Measurements from ENCODE around the gene ITGA8. TPM values are rescaled to one million over a fixed set of nuclear protein-coding genes. Genes with fewer than 3 reads are reported as not detected.

ITGA8 gene
- total and polyA plus RNA-seq, 2 of the 4 experiments (the other 2 are of a cell fraction): under 0.01 to 0.02 TPM

DNA sequence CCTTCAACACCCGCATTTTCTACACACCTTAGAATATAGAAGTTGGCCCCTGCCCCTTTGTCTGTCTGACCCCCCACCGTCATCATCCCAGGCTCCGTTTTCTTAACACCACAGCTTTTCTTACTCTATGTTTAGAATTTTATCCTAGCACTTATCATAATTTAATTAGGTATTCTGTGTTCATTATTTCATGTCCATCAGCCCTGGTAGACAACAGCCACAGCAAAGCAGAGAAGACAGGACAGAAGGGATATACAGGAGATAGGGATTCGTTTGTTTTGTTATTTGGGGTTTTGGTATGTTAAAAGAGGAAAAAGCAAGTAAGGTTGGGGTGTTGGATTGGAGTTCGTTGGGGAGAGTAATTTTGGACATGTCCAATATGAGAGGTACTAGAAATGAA lies 48.8 kb downstream of the ITGA8 start:
- in situ Hi-C loops (cut with MboI; ENCODE audit: low sequenced_read_pairs) (no loop called here), intact Hi-C loops (cut with micrococcal nuclease) (no loop called here), dilution Hi-C loops (cut with HindIII; ENCODE audit: low sequenced_read_pairs, unreplicated experiment) (no loop called here)
- H3K18ac ChIP-seq (ENCODE audit: low read depth, low read length): no peak overlapping the region
- BruUV-seq (replicated peaks): no TSS peak
- no peaks in the 10 kb centered on the region for H3K4me1 ChIP-seq (ENCODE audit: control insufficient read depth, insufficient read depth, low read length)
- no peak overlapping the region for H4K91ac ChIP-seq (ENCODE audit: insufficient read depth, low read depth, low read length)
- ChIA-PET POLR2A (ENCODE audit: unreplicated experiment) (no interaction called here), CTCF (no interaction called here)
- no peak overlapping the region for H2BK20ac ChIP-seq (ENCODE audit: low read depth, low read length)
- no peaks in the 10 kb centered on the region; the same call in 1 of the 2 replicates for H3K27me3 ChIP-seq (ENCODE audit: control insufficient read depth, insufficient read depth, low read length)
- no peak overlapping the region for H3K56ac ChIP-seq (ENCODE audit: extremely low read depth, insufficient read depth, low read length)
- H3K4me2 ChIP-seq (ENCODE audit: low read depth, low read length): no peak overlapping the region
- no peak overlapping the region for H3K9ac ChIP-seq (ENCODE audit: low read depth, low read length)
- H3K9me3 ChIP-seq (ENCODE audit: control insufficient read depth, insufficient read depth, low read length): no peaks in the 10 kb centered on the region
- no peaks in the 10 kb centered on the region for H3K36me3 ChIP-seq (ENCODE audit: control insufficient read depth, insufficient read depth, low read length)
- H4K20me1 ChIP-seq (ENCODE audit: insufficient read depth, low read length): no peaks in the 10 kb centered on the region
- H4K5ac ChIP-seq (ENCODE audit: low read depth, low read length): no peak overlapping the region
- no peaks in the 10 kb centered on the region for H3K9me1 ChIP-seq (ENCODE audit: insufficient read depth, low read length)
- WGBS, 2 experiments (ENCODE audit: extremely low coverage in 2 of 2, insufficient read length in 1 of 2): 94% methylated on average over 2 of the region's 5 CpGs; no CpG with 5 or more reads in 1 of the 2 experiments
- H3K4ac ChIP-seq (ENCODE audit: low read depth, low read length): no peak overlapping the region
- ATAC-seq (ENCODE audit: low read depth) (no peak), DNase-seq (no peak)
- H2AFZ ChIP-seq (replicated peaks; ENCODE audit: low read length, poor library complexity): no peak overlapping the region
- H3K23ac ChIP-seq (ENCODE audit: low read depth, low read length): no peak overlapping the region
- H2AK5ac ChIP-seq (ENCODE audit: low read depth, low read length): no peak overlapping the region
- H3K14ac ChIP-seq (replicated peaks; ENCODE audit: low read depth, low read length): no peak overlapping the region
- H2BK15ac ChIP-seq (ENCODE audit: low read depth, low read length): no peak overlapping the region
- no peak overlapping the region for H3K27ac ChIP-seq (ENCODE audit: insufficient read depth, low read length)
- no peak overlapping the region for H2BK5ac ChIP-seq (ENCODE audit: low read depth, low read length, poor library complexity, severe bottlenecking)
- no peak overlapping the region for H3K4me3 ChIP-seq (ENCODE audit: insufficient read depth, low read depth, low read length)
- H4K8ac ChIP-seq (ENCODE audit: low read depth in 2 of 2, low read length in 2 of 2): no peak overlapping the region
- no peak overlapping the region for H2BK120ac ChIP-seq (ENCODE audit: low read depth, low read length)
- no peaks in the 10 kb centered on the region for H3K79me1 ChIP-seq (ENCODE audit: low read depth in 1 of 2, low read length in 2 of 2)
- H2AK9ac ChIP-seq (replicated peaks; ENCODE audit: low read depth, low read length, poor library complexity): no peak overlapping the region
- no peak for TF ChIP-seq RFX5 (IDR thresholded peaks at IDR 0.05; ENCODE audit: low read depth, low read length)
- TF ChIP-seq RCOR1 (IDR thresholded peaks at IDR 0.05; ENCODE audit: insufficient replicate concordance, low read length): no peak
- TF ChIP-seq POLR2A (IDR thresholded peaks at IDR 0.05; ENCODE audit: low read depth, low read length): no peak
- TF ChIP-seq MAZ (IDR thresholded peaks at IDR 0.05; ENCODE audit: borderline replicate concordance, low read depth, low read length): no peak
- TF ChIP-seq SMC3 (IDR thresholded peaks at IDR 0.05; ENCODE audit: low read depth, low read length): no peak
- TF ChIP-seq, protein P1, sequence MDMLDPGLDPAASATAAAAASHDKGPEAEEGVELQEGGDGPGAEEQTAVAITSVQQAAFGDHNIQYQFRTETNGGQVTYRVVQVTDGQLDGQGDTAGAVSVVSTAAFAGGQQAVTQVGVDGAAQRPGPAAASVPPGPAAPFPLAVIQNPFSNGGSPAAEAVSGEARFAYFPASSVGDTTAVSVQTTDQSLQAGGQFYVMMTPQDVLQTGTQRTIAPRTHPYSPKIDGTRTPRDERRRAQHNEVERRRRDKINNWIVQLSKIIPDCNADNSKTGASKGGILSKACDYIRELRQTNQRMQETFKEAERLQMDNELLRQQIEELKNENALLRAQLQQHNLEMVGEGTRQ (IDR thresholded peaks at IDR 0.05; ENCODE audit: low read depth, low read length): no peak
- TF ChIP-seq RAD21 (IDR thresholded peaks at IDR 0.05; ENCODE audit: low read length): no peak
- no peak for TF ChIP-seq CHD1 (IDR thresholded peaks at IDR 0.05; ENCODE audit: low read depth, low read length)
- TF ChIP-seq NFE2L2 (IDR thresholded peaks at IDR 0.05; ENCODE audit: low read depth, low read length): no peak
- TF ChIP-seq, protein P2, sequence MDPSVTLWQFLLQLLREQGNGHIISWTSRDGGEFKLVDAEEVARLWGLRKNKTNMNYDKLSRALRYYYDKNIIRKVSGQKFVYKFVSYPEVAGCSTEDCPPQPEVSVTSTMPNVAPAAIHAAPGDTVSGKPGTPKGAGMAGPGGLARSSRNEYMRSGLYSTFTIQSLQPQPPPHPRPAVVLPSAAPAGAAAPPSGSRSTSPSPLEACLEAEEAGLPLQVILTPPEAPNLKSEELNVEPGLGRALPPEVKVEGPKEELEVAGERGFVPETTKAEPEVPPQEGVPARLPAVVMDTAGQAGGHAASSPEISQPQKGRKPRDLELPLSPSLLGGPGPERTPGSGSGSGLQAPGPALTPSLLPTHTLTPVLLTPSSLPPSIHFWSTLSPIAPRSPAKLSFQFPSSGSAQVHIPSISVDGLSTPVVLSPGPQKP (IDR thresholded peaks at IDR 0.05; ENCODE audit: borderline replicate concordance, low read depth, low read length): no peak
- TF ChIP-seq BHLHE40 (IDR thresholded peaks at IDR 0.05; ENCODE audit: low read depth, low read length): no peak
- no peak for TF ChIP-seq MAFK (IDR thresholded peaks at IDR 0.05; ENCODE audit: low read depth, low read length)
- TF ChIP-seq MXI1 (IDR thresholded peaks at IDR 0.05; ENCODE audit: borderline replicate concordance, low read depth, low read length): no peak
- no peak for TF ChIP-seq FOS (IDR thresholded peaks at IDR 0.05; ENCODE audit: low read depth, low read length)
- TF ChIP-seq, protein P3, sequence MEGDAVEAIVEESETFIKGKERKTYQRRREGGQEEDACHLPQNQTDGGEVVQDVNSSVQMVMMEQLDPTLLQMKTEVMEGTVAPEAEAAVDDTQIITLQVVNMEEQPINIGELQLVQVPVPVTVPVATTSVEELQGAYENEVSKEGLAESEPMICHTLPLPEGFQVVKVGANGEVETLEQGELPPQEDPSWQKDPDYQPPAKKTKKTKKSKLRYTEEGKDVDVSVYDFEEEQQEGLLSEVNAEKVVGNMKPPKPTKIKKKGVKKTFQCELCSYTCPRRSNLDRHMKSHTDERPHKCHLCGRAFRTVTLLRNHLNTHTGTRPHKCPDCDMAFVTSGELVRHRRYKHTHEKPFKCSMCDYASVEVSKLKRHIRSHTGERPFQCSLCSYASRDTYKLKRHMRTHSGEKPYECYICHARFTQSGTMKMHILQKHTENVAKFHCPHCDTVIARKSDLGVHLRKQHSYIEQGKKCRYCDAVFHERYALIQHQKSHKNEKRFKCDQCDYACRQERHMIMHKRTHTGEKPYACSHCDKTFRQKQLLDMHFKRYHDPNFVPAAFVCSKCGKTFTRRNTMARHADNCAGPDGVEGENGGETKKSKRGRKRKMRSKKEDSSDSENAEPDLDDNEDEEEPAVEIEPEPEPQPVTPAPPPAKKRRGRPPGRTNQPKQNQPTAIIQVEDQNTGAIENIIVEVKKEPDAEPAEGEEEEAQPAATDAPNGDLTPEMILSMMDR (conservative IDR thresholded peaks at IDR 0.05; ENCODE audit: low read depth, low read length): no peak
- no peak for TF ChIP-seq CEBPB (IDR thresholded peaks at IDR 0.05; ENCODE audit: low read depth, low read length)
